ENCODE data around the gene RSAD2. TPM values are rescaled to one million over a fixed set of nuclear protein-coding genes. Genes with fewer than 3 reads are reported as not detected.

RSAD2 gene
- total RNA-seq, 2 donors from 2014 or later = 0.72 to 4.7 TPM

GRCh38 chr2:6937157-6937556 lies 59.6 kb downstream of the RSAD2 start:
- no peak overlapping the region for H3K9ac ChIP-seq (ENCODE audit: low read depth in 2 of 2, low read length in 2 of 2)
- no peaks in the 10 kb centered on the region for H3K4me1 ChIP-seq
- H3K9me3 ChIP-seq = no peaks in the 10 kb centered on the region
- H3K27ac ChIP-seq = no peak overlapping the region
- no peaks in the 10 kb centered on the region for H3K27me3 ChIP-seq
- intact Hi-C loops (cut with DNase I) = no loop called here
- no peak overlapping the region for H3K4me3 ChIP-seq
- TF ChIP-seq, protein P1, sequence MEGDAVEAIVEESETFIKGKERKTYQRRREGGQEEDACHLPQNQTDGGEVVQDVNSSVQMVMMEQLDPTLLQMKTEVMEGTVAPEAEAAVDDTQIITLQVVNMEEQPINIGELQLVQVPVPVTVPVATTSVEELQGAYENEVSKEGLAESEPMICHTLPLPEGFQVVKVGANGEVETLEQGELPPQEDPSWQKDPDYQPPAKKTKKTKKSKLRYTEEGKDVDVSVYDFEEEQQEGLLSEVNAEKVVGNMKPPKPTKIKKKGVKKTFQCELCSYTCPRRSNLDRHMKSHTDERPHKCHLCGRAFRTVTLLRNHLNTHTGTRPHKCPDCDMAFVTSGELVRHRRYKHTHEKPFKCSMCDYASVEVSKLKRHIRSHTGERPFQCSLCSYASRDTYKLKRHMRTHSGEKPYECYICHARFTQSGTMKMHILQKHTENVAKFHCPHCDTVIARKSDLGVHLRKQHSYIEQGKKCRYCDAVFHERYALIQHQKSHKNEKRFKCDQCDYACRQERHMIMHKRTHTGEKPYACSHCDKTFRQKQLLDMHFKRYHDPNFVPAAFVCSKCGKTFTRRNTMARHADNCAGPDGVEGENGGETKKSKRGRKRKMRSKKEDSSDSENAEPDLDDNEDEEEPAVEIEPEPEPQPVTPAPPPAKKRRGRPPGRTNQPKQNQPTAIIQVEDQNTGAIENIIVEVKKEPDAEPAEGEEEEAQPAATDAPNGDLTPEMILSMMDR (IDR thresholded peaks at IDR 0.05) = no peak
- no peak for DNase-seq
- H3K36me3 ChIP-seq = no peaks in the 10 kb centered on the region

DNA sequence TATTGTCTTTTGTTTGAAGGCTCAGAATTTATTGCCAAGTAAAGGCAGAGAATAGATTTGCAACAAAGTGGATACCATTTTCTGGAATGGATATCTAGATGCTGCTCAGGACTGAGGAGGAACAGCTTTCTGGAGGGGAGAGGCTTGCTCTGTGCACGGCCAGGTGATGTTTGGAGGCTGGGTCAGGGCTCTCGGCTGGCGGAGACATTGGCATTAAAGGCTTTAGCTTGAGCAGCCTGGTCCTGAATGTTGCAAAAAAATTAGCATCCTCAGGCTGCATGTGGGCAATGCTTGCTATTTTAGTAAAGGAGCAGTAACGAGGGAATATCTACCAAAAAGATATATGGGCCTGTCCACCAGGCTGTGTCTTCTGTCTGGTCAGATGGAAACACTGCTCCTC lies 60.0 kb downstream of the RSAD2 start:
- no peak overlapping the region for H3K9ac ChIP-seq (ENCODE audit: low read depth in 2 of 2, low read length in 2 of 2)
- H3K4me1 ChIP-seq = no peaks in the 10 kb centered on the region
- H3K27me3 ChIP-seq = no peaks in the 10 kb centered on the region
- no peaks in the 10 kb centered on the region for H3K36me3 ChIP-seq
- no peak overlapping the region for H3K4me3 ChIP-seq
- H3K9me3 ChIP-seq = no peaks in the 10 kb centered on the region
- intact Hi-C loops (cut with DNase I) = no loop called here
- no peak overlapping the region for H3K27ac ChIP-seq
- no peak for DNase-seq
- TF ChIP-seq, protein P1 (IDR thresholded peaks at IDR 0.05) = no peak

DNA sequence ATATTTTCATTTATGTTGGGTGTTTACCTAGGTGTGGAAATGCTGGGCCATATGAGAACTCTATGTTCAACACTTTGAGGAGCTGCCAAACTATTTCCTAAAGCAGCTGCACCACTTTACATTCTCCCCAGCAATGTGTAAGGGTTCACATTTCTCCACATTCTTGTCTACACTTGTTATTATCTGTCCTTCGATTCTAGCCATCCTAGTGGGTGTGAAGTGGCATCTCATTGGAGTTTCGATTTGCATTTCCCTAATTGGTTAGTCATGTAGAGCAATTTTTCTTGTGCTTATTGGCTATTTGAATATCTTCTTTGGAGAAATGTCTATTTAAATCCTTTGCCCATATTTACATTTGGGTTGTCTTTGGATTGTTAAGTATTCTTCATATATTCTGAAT lies 61.5 kb downstream of the RSAD2 start:
- no peak for DNase-seq
- TF ChIP-seq, protein P1 (IDR thresholded peaks at IDR 0.05) = no peak
- H3K4me1 ChIP-seq = no peaks in the 10 kb centered on the region
- H3K9ac ChIP-seq (ENCODE audit: low read depth in 2 of 2, low read length in 2 of 2) = no peak overlapping the region
- no peaks in the 10 kb centered on the region for H3K36me3 ChIP-seq
- H3K27ac ChIP-seq = no peak overlapping the region
- no peak overlapping the region for H3K4me3 ChIP-seq
- intact Hi-C loops (cut with DNase I) = no loop called here
- H3K27me3 ChIP-seq = no peaks in the 10 kb centered on the region
- no peaks in the 10 kb centered on the region for H3K9me3 ChIP-seq

DNA sequence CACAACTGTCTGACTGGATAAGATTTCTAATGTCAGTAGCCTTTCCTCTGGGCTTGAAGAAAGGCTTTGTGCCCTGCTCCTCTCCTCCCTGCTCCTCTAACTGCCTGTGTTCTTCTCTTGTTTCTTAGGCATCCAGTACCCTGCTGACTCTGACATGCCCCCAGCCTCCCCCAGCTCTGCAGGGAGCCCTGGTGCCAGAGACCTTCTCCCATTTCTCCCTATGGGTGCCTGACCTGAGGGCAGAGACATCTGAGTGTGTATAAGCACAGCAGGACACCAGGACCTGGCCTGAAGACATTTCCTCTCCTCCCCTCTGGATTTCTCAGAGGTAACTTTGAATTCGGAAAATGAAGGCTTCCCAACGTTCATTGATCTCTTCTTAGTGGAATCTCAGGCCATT lies 63.2 kb downstream of the RSAD2 start:
- H3K4me3 ChIP-seq = no peak overlapping the region
- H3K9ac ChIP-seq (ENCODE audit: low read depth in 2 of 2, low read length in 2 of 2) = no peak overlapping the region
- no peak overlapping the region for H3K27ac ChIP-seq
- no peaks in the 10 kb centered on the region for H3K9me3 ChIP-seq
- TF ChIP-seq, protein P1 (IDR thresholded peaks at IDR 0.05) = no peak
- H3K27me3 ChIP-seq = no peaks in the 10 kb centered on the region
- intact Hi-C loops (cut with DNase I) = no loop called here
- H3K36me3 ChIP-seq = no peaks in the 10 kb centered on the region
- no peak for DNase-seq
- H3K4me1 ChIP-seq = no peaks in the 10 kb centered on the region

DNA sequence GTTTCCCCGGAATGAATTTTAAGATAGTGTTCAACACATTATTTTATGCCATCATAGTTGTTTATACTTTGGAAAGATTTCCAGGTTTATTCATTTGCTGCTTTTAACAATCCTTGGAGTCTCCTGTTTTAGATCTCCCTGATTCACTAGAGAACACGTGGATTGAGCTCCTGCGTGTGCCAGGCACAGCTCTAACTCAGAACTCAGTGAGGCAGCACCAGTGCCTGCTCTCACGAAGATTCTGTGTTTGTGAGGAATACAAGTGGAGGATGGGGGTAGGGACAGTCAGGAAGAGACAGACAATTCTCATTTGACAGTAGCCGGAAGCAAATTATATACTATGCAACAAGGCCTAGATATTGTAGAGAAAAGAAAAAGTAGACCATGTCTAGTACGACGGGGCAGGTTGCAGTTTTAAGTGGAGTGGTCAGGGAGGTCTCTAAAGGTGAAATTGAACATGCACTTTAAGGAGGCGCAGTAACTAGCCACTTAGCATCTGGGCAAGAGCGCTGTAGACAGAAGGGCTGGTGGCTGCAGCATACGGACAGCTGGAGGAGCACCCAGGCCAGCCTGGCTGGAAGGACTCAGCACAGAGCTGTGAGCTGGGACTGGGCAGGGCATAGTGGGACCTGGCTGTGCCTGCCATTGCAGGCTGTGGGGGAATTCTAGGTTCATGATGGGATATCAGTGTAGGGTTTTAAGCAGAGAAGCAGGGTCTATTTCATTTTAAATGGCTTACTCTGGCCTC lies 63.9 kb downstream of the RSAD2 start:
- no peaks in the 10 kb centered on the region for H3K9me3 ChIP-seq
- DNase-seq = no peak
- H3K4me3 ChIP-seq = no peak overlapping the region
- no peak overlapping the region for H3K27ac ChIP-seq
- H3K4me1 ChIP-seq = no peaks in the 10 kb centered on the region
- no peaks in the 10 kb centered on the region for H3K27me3 ChIP-seq
- TF ChIP-seq, protein P1 (IDR thresholded peaks at IDR 0.05) = no peak
- no peak overlapping the region for H3K9ac ChIP-seq (ENCODE audit: low read depth in 2 of 2, low read length in 2 of 2)
- intact Hi-C loops (cut with DNase I) = no loop called here
- H3K36me3 ChIP-seq = no peaks in the 10 kb centered on the region

Measured in colonic mucosa (tissue), 4 donors.